Measurements from ENCODE around the gene TRIM33.
A peak's percentile ranks its signal among the peaks of the same experiment; 100 is the strongest.

TRIM33 gene

GRCh38 chr1:114347431-114348209 is 163.4 kb downstream of the TRIM33 start:
- Histone ChIP-seq H3K9me3 (ENCODE audit: control insufficient read depth, low read length) (no peaks in the 10 kb centered on the region), H3K27me3 (replicated peaks; ENCODE audit: control insufficient read depth, insufficient read depth, low read length) (peaks cover 15% of the 10 kb centered on the region), H3K9ac (ENCODE audit: low read length) (no peak overlapping the region), H3K4me1 (ENCODE audit: control insufficient read depth, insufficient read depth, low read length) (peaks cover 12% of the 10 kb centered on the region), H3K4me3 (ENCODE audit: low read length) (no peak overlapping the region), H3K36me3 (ENCODE audit: control insufficient read depth, insufficient read depth, low read length, severe bottlenecking) (no peaks in the 10 kb centered on the region)
- no peak for DNase-seq (ENCODE audit: low read depth)

DNA sequence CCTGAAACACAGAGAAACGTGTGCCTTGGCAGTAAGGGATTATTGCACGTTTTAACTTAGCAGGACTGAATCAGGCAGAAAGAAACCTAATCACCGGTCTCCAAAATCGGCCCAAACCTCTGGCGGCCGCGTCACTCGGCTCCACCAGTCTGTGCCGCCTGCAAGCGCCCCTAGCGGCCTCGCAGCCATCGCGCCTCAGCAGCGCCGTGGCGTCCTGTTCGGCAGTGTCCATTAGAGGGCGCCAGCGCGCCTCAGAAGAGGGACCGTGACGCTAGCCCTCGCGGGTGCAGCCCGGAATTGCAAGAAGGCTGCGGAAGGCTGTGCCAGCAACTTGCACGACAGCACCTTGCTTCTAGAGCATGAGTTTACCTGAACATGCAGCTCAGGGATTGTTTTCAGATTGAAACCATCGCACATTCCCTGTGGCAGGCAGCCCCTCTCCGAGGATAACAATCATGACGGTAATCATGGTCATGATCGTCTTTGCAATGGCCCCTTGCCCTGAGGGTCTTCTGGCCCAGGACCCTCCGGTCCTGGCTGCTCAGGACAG is 164.4 kb downstream of the TRIM33 start:
- peak overlapping the region; percentile 61 for H3K9ac ChIP-seq (ENCODE audit: low read length)
- peak overlapping the region; percentile 75 for H3K4me3 ChIP-seq (ENCODE audit: low read length)
- DNase-seq (ENCODE audit: low read depth), result peak; percentile 99
- H3K9me3 ChIP-seq (ENCODE audit: control insufficient read depth, low read length), result no peaks in the 10 kb centered on the region
- peaks cover 10% of the 10 kb centered on the region for H3K4me1 ChIP-seq (ENCODE audit: control insufficient read depth, insufficient read depth, low read length)
- no peaks in the 10 kb centered on the region for H3K36me3 ChIP-seq (ENCODE audit: control insufficient read depth, insufficient read depth, low read length, severe bottlenecking)
- H3K27me3 ChIP-seq (replicated peaks; ENCODE audit: control insufficient read depth, insufficient read depth, low read length), result peaks cover 15% of the 10 kb centered on the region

DNA sequence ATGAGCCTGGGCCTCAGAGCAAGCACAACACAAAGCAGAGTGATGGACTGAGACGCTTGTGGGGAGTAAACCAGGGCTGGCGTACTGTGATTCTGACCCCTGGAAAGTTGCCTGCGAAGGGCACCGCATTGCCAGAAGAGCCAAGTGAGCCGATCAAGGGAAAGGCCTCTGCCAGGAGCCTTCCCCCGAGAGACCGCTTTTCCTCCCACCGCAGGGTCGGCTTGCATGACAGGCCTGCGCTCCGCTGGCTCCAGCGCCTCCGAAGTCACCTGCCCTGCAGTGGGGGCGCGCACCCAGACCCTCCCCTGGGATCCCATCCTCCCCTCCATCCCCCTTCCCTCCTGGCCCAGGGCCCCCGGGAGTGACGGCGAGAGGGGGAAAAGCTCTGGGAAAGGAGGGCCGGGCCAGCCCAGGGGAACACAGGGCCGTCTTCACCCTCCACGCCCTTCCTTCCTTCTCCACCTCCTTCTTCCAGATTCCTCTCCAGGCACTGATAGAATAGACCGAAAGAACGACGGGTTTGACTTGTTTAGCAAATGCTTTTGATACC is 165.0 kb downstream of the TRIM33 start:
- peak overlapping the region; percentile 61 for H3K9ac ChIP-seq (ENCODE audit: low read length)
- peak overlapping the region; percentile 75 for H3K4me3 ChIP-seq (ENCODE audit: low read length)
- peaks cover 10% of the 10 kb centered on the region for H3K4me1 ChIP-seq (ENCODE audit: control insufficient read depth, insufficient read depth, low read length)
- no peaks in the 10 kb centered on the region for H3K36me3 ChIP-seq (ENCODE audit: control insufficient read depth, insufficient read depth, low read length, severe bottlenecking)
- peaks cover 13% of the 10 kb centered on the region for H3K27me3 ChIP-seq (replicated peaks; ENCODE audit: control insufficient read depth, insufficient read depth, low read length)
- DNase-seq (ENCODE audit: low read depth), result peak; percentile 3
- H3K9me3 ChIP-seq (ENCODE audit: control insufficient read depth, low read length), result no peaks in the 10 kb centered on the region

DNA sequence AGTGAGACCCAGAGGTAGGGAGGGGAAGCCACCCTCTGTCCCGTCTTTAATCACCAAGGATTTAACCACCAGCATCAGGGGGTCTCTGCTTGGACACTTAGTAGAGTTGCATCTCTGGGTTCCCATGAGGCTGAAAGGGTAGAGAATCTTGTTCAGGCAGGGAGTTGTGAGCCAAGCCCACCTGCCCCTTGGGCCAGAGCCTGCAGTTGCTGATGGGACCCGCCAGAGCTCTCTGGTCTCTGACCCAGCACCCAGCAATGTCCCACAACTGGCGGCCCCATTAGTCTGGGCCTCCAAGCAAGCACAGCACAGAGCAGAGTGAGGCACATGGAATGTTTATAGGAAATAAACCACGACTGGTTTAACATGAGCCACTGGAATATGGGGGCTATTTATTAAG is 166.3 kb downstream of the TRIM33 start:
- H3K36me3 ChIP-seq (ENCODE audit: control insufficient read depth, insufficient read depth, low read length, severe bottlenecking), result no peaks in the 10 kb centered on the region
- DNase-seq (ENCODE audit: low read depth), result no peak
- peaks cover 10% of the 10 kb centered on the region for H3K4me1 ChIP-seq (ENCODE audit: control insufficient read depth, insufficient read depth, low read length)
- peaks cover 12% of the 10 kb centered on the region for H3K27me3 ChIP-seq (replicated peaks; ENCODE audit: control insufficient read depth, insufficient read depth, low read length)
- no peak overlapping the region for H3K9ac ChIP-seq (ENCODE audit: low read length)
- no peaks in the 10 kb centered on the region for H3K9me3 ChIP-seq (ENCODE audit: control insufficient read depth, low read length)
- H3K4me3 ChIP-seq (ENCODE audit: low read length), result no peak overlapping the region

Measured in adipocyte (in vitro differentiated cells).